NCI-H2227 (cell line): ENCODE results near the gene TP53BP1.

ENCODE experiments used
- DNase-seq: peaks from one replicate; lab custom pipeline; 2025; ENCODE audit not compliant: unreplicated experiment; lab: John Stamatoyannopoulos, UW

TP53BP1 gene

DNA sequence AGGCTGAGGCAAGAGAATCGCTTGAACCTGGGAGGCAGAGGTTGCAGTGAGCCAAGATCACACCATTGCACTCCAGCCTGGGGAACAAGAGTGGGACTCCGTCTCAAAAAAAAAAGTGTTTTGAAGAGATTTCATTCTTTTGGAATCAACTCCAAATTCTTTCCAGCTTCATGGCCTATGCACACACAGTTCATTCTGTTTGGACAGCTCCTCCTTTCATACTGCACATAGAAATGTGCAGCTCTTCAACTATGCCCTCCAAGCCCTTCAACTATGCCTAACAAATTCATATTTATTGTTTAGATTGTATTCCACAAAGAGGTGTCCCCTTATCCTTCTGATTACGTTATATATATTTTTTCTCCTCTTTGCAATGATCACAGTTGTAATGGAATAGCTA is 4.2 kb downstream of the TP53BP1 start:
- DNase-seq, result no peak

GRCh38 chr15:43487271-43487895 is 5.6 kb downstream of the TP53BP1 start:
- no peak for DNase-seq

- no peak for DNase-seq
Observed at GRCh38 chr15:43484455-43484854, 8.5 kb downstream of the TP53BP1 start.

GRCh38 chr15:43483297-43484128 is 9.4 kb downstream of the TP53BP1 start:
- no peak for DNase-seq

- no peak for DNase-seq
Observed at GRCh38 chr15:43473885-43474284, 19.1 kb downstream of the TP53BP1 start.

GRCh38 chr15:43471975-43472374 is 21.0 kb downstream of the TP53BP1 start:
- no peak for DNase-seq

DNA sequence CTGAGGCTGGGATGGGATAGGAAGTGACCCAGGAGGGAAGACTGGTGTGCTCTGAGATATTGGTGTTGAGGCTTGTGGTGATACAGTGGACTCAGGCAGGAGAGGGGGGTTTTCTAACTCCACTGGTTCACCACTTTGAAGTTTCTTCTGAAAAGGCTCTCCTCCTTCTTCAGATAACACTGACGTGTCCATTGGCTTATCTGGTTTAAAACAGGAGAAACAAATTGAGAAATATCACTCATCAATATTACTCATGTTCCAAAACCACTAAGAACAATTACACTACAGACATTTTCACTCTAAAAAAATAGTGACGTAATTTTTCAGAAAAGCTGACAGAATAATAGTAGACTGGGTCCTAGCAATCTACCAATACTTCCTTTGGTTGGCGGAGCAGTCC is 23.1 kb downstream of the TP53BP1 start:
- no peak for DNase-seq

DNA sequence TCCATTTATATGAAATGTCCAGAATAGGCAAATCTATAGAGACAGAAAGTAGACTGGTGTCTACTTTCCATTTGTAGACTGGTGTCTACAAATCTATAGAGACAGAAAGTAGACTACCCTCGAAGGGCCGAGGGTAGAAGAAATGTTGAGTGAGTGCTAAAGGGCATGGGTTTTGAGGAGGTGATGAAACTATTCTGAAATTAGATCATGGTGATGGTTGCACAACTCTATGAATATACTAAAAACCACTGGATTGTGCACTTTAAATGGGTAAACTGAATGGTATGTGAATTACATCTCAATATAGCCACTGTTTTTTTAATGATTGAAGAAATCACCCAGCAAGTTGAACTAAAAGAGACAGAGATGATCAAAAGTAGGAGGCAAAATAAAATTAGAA is 27.9 kb downstream of the TP53BP1 start:
- no peak for DNase-seq

DNA sequence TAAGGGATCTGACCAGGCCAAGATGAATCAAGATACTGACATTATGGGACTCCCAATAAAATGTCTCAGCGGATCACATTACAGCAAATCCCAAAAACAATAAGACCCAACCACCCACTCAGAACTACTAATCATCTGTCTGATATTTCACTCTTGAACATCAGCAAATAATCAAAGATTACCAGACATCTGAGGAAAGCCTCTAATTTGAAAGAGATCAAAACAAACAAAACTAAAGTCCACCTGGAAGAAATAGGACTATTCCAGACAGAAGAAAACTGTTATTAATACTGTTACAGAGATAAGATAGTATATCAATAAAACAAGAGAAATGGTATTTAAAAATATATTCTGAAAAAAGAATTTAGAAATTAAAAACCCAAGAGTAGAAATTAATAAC is 29.0 kb downstream of the TP53BP1 start:
- no peak for DNase-seq

GRCh38 chr15:43463507-43463906 is 29.4 kb downstream of the TP53BP1 start:
- no peak for DNase-seq

- DNase-seq, result no peak
Observed at GRCh38 chr15:43449981-43450380, 43.0 kb downstream of the TP53BP1 start.

GRCh38 chr15:43446344-43446743 is 46.6 kb downstream of the TP53BP1 start:
- DNase-seq, result no peak

- peak; percentile 13 for DNase-seq
Observed at GRCh38 chr15:43441316-43441715, 51.6 kb downstream of the TP53BP1 start.

- peak; percentile 66 for DNase-seq
Observed at GRCh38 chr15:43440721-43441281, 52.2 kb downstream of the TP53BP1 start.

DNA sequence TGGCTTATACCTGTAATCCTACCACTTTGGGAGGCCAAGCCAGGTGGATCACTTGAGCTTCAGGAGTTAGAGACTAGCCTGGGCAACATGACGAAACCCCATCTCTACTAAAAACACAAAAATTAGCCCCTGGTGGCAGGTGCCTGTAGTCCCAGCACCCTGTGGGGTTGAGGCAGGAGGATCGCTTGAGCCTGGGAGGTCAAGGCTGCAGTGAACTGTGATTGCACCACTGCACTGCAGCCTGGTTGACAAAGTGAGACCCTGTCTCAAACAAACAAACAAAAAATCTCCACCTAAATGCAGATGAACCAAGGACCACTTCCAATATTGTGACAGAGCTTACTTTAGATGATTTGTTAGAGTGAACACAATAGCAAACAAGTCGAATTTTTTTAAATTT is 53.7 kb downstream of the TP53BP1 start:
- DNase-seq, result no peak

DNA sequence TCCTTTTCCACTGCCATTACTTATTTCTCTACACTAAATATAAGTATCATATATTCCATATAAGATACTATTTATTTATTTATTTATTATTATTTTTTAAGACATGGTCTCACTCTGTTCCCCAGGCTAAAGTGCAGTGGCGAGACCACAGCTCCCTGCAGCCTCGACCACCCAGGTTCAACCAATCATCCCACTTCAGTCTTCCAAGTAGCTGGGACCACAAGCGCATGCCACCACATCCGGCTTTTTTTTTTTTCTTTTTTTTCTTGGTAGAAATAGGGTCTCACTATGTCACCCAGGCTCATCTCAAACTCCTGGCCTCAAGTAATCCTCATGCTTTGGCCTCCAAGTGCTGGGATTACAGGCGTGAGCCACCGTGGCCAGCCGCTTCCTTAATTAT is 56.6 kb downstream of the TP53BP1 start:
- DNase-seq, result no peak

DNA sequence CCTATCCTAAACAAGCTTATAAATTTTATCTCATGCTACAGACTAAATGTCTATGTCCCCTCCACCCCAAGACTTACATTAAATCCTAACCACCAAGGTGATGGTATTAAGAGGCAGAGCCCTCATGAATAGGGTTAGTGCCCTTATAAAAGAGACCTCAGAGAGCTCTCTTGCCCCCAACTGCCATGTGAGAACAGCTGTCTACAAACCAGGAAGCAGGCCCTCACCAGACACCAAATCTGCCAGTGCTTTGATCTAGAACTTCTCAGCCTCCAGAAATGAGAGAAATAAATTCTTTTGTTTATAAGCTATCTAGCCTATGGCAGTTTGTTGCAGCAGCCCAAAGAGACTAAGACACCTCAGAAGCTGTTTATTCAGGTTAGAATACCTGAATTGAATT is 58.5 kb downstream of the TP53BP1 start:
- DNase-seq, result no peak

DNA sequence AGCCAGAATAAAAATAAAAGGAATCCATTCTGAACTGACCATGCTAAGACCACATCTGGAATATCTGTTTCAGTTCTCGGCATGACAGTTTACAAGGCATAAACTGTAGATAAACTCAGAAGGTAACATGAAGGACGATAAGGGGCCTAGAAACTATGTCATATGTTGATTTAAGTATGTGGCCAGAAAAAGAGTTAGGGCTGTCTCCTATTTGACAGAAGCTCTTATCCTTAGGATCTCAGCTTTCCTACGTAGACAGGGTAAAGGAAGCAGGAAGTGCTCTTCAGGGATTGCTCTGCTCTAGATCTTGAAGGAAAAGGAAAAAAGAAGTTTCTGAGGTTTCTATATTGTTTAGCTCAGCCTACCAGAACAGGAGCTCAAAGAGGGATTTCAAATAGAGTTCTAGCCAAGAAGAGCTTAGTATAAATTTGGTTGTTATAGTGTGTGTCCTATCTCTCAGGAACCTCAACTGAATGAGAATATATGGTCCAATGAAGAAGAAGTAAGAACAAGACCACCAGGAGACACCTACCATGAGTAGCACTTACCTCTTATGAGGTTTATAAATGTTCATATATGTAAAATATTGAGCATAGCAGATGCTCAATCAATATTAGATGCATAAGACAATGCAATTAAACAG is 59.2 kb downstream of the TP53BP1 start:
- DNase-seq, result no peak

DNA sequence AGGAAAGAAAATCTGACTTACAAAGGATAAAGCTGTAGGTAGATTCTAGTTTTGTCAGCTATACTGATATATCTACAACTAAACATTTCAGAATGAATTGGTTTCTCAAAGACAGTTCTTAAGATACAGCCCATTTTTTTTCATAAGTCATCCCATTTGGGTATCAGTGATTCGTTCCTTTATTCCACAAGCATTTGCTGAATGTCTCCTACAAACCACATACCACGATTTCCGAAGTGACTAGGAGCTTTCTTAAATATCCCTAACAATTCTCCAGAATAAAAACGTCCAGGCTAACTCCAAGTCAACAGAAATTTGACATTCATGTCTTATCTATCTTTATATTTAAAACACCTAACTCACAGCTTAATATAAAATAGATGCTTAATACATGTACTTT is 59.8 kb downstream of the TP53BP1 start:
- DNase-seq, result no peak

GRCh38 chr15:43429687-43430086 is 63.3 kb downstream of the TP53BP1 start:
- no peak for DNase-seq

GRCh38 chr15:43423793-43424192 is 69.2 kb downstream of the TP53BP1 start:
- DNase-seq, result no peak

- no peak for DNase-seq
Observed at GRCh38 chr15:43420876-43421275, 72.1 kb downstream of the TP53BP1 start.
